AG04449 (cell line): ENCODE results near the gene CCDC170.
"Not testable (repeated sequence)": the region's sequence is repeated elsewhere in the genome, so short reads cannot be mapped to it uniquely, and the experiment has no call there.

ENCODE experiments used
- CTCF ChIA-PET: fragments of 350-600 bp; formaldehyde crosslinking; extraction: SDS; loops from one replicate; lab custom pipeline; 2021; ENCODE audit warnings: antibody characterized with exemption; lab: Yijun Ruan, JAX
- POLR2A ChIA-PET: fragments of 400-600, 350-600 bp; formaldehyde crosslinking; extraction: SDS; loops from one replicate; lab custom pipeline; 2020; ENCODE audit warnings: antibody characterized with exemption, inconsistent platforms; lab: Yijun Ruan, JAX
- DNase-seq: peaks from one replicate; pipeline ENCODE4 v3.0.0-alpha.2; 2010; ENCODE audit warnings: low read depth, low spot score
- H3K4me3 ChIP-seq: 2 replicates; pipeline ENCODE4 v1.5.1; 2011; ENCODE audit warnings: low read depth, mild to moderate bottlenecking, control low read depth, low read length
- CTCF ChIP-seq: IDR thresholded peaks from one replicate; pipeline ENCODE4 v1.5.1; 2011; ENCODE audit warnings: mild to moderate bottlenecking, moderate library complexity, low read length, control low read depth, inconsistent platforms; ENCODE audit not compliant: insufficient read depth; ENCODE audit errors: missing control alignments

The CCDC170 gene

GRCh38 chr6:151451950-151452749 lies 41.7 kb upstream of the CCDC170 start, which contains the start of gene RMND1:
Gene RMND1 (minus strand): TSS chr6:151452126. CDS start chr6:151445811, 6,315 bp downstream.
- ChIA-PET CTCF (interaction anchor here (0.6 to 2.1 kb wide), 4 partner anchors 11 to 26 kb away, joined by 3 to 9 read pairs (median 6); no protein-coding TSS in a partner anchor), POLR2A (interaction anchor here (0.6 to 1.7 kb wide), 4 partner anchors 9 to 645 kb away, joined by 3 to 8 read pairs (median 4); no protein-coding TSS in a partner anchor)
- H3K4me3 ChIP-seq, result peak within 1 kb of the TSS; percentile 90
- DNase-seq, result peak; percentile 98
- no peak for TF ChIP-seq CTCF

GRCh38 chr6:151452750-151453427 lies 40.9 kb upstream of the CCDC170 start:
- CTCF ChIA-PET, result interaction anchor here (0.6 to 2.1 kb wide), 5 partner anchors 12 to 25 kb away, joined by 3 to 6 read pairs (median 4); no protein-coding TSS in a partner anchor

GRCh38 chr6:151455751-151456398 lies 37.9 kb upstream of the CCDC170 start:
- H3K4me3 ChIP-seq, CTCF ChIA-PET, POLR2A ChIA-PET: not testable (repeated sequence)

More at GRCh38 chr6:151452750-151453427, 40.9 kb upstream of the CCDC170 start:
- POLR2A ChIA-PET, result interaction anchor here (1.2 to 1.7 kb wide), 2 partner anchors 63 to 644 kb away, joined by 4 to 8 read pairs; no protein-coding TSS in a partner anchor
- TF ChIP-seq CTCF, result no peak
- DNase-seq, result no peak
- peak overlapping the region; percentile 90 for H3K4me3 ChIP-seq

GRCh38 chr6:151461673-151462072 lies 32.1 kb upstream of the CCDC170 start:
- H3K4me3 ChIP-seq, result no peak overlapping the region
- CTCF ChIA-PET, result interaction anchor here (0.9 to 1.0 kb wide), 2 partner anchors 14 to 15 kb away, joined by 3 read pairs; no protein-coding TSS in a partner anchor
- DNase-seq, result no peak
- POLR2A ChIA-PET, result interaction anchor here (0.9 kb wide), 1 partner anchor 10 kb away, joined by 3 read pairs; the partner anchor contains the start of gene RMND1
- TF ChIP-seq CTCF, result no peak

More at GRCh38 chr6:151455751-151456398, 37.9 kb upstream of the CCDC170 start:
- DNase-seq, result not testable (repeated sequence)

- TF ChIP-seq CTCF, result no peak
- DNase-seq, result no peak
- no peak overlapping the region for H3K4me3 ChIP-seq
- CTCF ChIA-PET, result interaction anchor here (1.0 to 2.3 kb wide), 3 partner anchors 11 to 14 kb away, joined by 3 to 9 read pairs (median 5); no protein-coding TSS in a partner anchor
- POLR2A ChIA-PET, result no interaction called here
Measured at GRCh38 chr6:151464702-151465101, 29.1 kb upstream of the CCDC170 start.
